PFSK-1 (cell line): ENCODE results near the gene DUS2.

Experiments used
- FOXP2 ChIP-seq: optimal IDR thresholded peaks from 2 replicates; pipeline ENCODE3; 2011; ENCODE audit warnings: borderline replicate concordance, control low read depth, inconsistent platforms; ENCODE audit not compliant: insufficient read depth; ENCODE audit errors: extremely low read length, extremely low read depth
- POLR2AphosphoS5 ChIP-seq: IDR thresholded peaks from 2 replicates; pipeline ENCODE4 v1.6.1; 2012; ENCODE audit warnings: low read depth, mild to moderate bottlenecking, control low read depth, low read length, moderate library complexity
- SIN3A ChIP-seq: IDR thresholded peaks from 2 replicates; pipeline ENCODE4 v1.6.1; 2012; ENCODE audit warnings: mild to moderate bottlenecking, low read length, moderate library complexity, borderline replicate concordance; ENCODE audit not compliant: insufficient read depth
- TAF1 ChIP-seq: IDR thresholded peaks from 2 replicates; pipeline ENCODE4 v1.6.1; 2012; ENCODE audit warnings: low read length, control low read depth, borderline replicate concordance; ENCODE audit not compliant: insufficient read depth
- TF ChIP-seq, protein P1 (sequence below), 2 experiments: IDR thresholded peaks; 2 replicates each; pipeline versions ENCODE4 v1.6.1 to v1.8.0; 2011 to 2012; ENCODE audit warnings: low read depth in 2 of 2, low read length in 2 of 2, control low read depth in 1 of 2, inconsistent platforms in 1 of 2, mild to moderate bottlenecking in 1 of 2, moderate library complexity in 1 of 2; ENCODE audit not compliant: insufficient read depth in 1 of 2

DUS2 gene

GRCh38 chr16:68087688-68088087 lies 64.6 kb downstream of the DUS2 start:
- TF ChIP-seq SIN3A = no peak
- TF ChIP-seq, protein P1, sequence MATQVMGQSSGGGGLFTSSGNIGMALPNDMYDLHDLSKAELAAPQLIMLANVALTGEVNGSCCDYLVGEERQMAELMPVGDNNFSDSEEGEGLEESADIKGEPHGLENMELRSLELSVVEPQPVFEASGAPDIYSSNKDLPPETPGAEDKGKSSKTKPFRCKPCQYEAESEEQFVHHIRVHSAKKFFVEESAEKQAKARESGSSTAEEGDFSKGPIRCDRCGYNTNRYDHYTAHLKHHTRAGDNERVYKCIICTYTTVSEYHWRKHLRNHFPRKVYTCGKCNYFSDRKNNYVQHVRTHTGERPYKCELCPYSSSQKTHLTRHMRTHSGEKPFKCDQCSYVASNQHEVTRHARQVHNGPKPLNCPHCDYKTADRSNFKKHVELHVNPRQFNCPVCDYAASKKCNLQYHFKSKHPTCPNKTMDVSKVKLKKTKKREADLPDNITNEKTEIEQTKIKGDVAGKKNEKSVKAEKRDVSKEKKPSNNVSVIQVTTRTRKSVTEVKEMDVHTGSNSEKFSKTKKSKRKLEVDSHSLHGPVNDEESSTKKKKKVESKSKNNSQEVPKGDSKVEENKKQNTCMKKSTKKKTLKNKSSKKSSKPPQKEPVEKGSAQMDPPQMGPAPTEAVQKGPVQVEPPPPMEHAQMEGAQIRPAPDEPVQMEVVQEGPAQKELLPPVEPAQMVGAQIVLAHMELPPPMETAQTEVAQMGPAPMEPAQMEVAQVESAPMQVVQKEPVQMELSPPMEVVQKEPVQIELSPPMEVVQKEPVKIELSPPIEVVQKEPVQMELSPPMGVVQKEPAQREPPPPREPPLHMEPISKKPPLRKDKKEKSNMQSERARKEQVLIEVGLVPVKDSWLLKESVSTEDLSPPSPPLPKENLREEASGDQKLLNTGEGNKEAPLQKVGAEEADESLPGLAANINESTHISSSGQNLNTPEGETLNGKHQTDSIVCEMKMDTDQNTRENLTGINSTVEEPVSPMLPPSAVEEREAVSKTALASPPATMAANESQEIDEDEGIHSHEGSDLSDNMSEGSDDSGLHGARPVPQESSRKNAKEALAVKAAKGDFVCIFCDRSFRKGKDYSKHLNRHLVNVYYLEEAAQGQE (IDR thresholded peaks at IDR 0.05; ENCODE audit: insufficient read depth in 1 of 2, low read depth in 2 of 2, low read length in 2 of 2) = no peak
- TF ChIP-seq TAF1 = no peak
- no peak for TF ChIP-seq POLR2AphosphoS5
- TF ChIP-seq FOXP2 = no peak

GRCh38 chr16:68088130-68088972 lies 65.3 kb downstream of the DUS2 start:
- TF ChIP-seq, protein P1 (IDR thresholded peaks at IDR 0.05; ENCODE audit: insufficient read depth in 1 of 2, low read depth in 2 of 2, low read length in 2 of 2) = no peak
- TF ChIP-seq FOXP2 = no peak
- TF ChIP-seq SIN3A = no peak
- TF ChIP-seq TAF1 = no peak
- no peak for TF ChIP-seq POLR2AphosphoS5

DNA sequence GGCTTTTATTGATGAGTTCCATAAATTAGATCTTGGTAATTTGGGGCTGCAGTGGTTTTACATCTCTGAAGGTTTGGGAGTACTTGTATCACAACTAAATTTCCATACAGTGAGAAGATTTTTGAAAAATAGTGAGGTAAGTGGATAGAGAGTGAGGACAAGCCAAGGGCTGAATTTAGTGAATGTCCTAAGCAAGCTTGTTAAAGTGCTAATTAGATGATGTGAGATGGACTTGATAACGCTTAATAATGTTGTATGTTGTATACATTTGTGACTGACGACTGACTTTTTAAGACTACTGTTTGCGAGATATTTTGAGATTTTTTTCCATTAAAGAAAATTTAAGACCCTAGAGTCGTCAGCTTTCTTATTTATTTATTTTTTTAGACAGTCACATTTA lies 66.0 kb downstream of the DUS2 start:
- TF ChIP-seq POLR2AphosphoS5 = no peak
- no peak for TF ChIP-seq TAF1
- TF ChIP-seq, protein P1 (IDR thresholded peaks at IDR 0.05; ENCODE audit: insufficient read depth in 1 of 2, low read depth in 2 of 2, low read length in 2 of 2) = no peak
- no peak for TF ChIP-seq FOXP2
- no peak for TF ChIP-seq SIN3A

GRCh38 chr16:68090130-68090529 lies 67.0 kb downstream of the DUS2 start:
- TF ChIP-seq POLR2AphosphoS5 (no peak), SIN3A (no peak), TAF1 (no peak), FOXP2 (no peak)
- TF ChIP-seq, protein P1 (IDR thresholded peaks at IDR 0.05; ENCODE audit: insufficient read depth in 1 of 2, low read depth in 2 of 2, low read length in 2 of 2) = no peak
